ENCODE measurements around the gene RTN4RL2.

The RTN4RL2 gene

DNA sequence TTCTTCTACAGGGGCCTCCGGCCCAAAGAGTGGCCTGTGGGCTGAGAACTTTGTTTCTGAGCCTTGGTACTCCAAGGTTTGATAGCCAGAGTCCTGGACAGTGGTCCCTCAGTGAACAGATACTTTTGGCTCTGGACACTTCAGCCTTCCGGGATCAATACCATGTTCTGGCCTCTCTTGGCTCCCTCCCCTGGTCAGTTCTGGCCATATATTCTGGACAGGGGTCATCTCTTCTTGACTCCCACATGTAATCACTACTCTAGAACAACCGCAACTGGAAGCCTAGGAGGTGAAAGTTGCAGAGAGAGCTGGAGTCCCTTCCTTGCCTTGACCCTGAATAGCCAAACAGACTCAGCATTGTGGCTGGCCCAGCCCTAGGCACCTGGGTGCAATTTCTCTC lies 2.3 kb downstream of the RTN4RL2 start:
- no peak for DNase-seq (ENCODE audit: low read depth in 2 of 2)

DNA sequence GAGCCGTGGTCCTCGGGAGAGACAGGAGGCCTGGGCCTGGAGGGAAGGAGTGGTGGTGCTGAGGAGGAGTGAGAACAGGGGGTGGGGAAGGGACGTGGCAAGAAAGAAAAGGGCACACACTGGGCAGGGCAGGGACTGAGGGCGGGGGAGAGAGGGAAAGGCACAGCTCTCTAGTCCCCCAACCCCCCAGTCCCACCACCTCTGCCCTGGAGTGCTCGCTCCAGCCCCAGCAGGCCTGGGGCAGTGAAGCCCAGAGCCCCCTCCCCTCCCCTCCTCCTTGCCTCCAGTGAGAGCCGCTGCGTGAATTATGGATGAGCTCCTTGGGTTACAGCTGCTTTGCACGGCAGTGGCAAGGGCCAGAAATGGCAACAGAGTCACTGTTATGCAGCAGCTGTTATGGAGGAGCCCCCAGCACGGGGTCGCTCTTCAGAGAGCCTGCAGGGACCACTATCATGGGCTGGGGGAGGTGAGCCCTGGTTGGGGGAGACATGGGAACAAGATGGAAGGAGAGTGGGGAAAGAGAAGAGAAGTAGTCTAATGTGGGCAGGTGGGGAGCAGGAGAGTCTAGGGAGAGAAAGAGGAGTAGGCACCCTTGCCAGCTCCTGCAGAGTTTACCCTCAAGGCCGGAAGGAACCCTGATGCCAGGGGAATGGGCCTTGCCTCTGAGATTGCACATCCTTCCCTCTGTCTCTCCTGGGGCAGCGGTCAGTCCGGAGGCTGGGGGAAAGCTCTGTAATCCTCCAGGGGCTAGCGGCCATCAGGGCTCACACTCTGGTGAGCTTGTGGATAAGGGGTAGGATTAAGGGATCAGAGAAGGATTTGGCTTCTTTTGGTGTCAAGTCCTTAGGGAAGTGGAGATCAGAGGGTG lies 3.6 kb downstream of the RTN4RL2 start:
- DNase-seq (ENCODE audit: low read depth in 2 of 2), result no peak

DNA sequence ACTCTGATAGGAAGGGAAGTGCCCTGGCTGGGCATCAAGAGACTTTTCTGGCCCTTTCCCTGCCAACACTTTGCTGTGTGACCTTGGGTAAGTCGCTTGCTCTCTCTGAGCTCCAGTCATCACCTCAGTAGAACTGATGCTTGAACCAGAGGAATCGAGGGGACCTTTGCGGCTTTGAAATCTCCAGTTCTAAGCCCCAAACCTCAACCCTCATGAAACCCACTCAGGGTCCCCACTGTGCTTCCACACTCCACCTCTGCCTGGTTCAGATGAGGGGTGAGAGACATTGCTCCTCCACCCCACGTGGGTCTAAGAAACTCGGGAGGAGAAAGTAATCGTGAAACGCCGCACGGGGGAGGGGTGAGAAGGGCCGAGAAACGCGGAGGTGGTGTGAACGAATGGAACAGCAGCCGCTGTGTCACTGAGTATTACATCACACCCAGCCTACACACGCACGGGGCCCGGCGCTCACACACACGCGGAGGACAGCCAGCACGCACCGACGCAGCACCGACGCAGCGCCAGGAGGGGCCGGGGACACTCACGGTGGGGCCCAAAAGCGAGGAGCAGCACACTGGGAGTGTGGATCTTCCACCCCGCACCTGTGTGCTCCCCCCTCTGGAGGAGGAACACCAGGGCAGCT lies 4.3 kb downstream of the RTN4RL2 start:
- no peak for DNase-seq (ENCODE audit: low read depth in 2 of 2)

DNA sequence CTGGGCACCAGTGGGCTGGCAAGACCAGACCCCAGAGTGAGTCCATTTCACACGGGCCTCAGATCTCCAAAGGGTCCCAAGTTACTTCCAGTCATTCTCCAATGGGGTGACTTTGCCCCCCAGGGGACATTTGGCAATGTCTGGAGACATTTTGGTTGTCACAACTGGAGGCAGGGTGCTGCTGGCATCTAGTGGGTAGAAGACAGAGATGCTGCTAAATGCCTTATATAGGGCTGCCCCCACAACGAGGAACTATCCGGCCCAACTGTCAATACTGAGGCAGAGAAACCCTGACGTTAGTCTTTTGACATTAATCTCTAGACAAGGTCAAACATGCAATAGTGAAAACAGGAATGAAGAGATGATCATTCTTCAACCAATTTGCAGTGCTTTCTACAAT lies 6.4 kb downstream of the RTN4RL2 start:
- DNase-seq (ENCODE audit: low read depth in 2 of 2), result no peak

DNA sequence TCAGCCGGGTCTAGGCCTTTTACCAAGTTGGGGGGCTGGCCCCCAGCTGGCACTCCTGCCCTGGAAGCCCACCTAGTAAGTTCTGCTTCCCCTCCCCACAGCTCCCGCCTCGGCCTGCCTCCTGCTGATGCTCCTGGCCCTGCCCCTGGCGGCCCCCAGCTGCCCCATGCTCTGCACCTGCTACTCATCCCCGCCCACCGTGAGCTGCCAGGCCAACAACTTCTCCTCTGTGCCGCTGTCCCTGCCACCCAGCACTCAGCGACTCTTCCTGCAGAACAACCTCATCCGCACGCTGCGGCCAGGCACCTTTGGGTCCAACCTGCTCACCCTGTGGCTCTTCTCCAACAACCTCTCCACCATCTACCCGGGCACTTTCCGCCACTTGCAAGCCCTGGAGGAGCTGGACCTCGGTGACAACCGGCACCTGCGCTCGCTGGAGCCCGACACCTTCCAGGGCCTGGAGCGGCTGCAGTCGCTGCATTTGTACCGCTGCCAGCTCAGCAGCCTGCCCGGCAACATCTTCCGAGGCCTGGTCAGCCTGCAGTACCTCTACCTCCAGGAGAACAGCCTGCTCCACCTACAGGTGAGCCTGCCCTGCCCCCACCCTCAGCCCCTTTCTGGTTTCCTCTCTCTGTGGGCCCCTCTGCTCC lies 7.3 kb downstream of the RTN4RL2 start:
- DNase-seq (ENCODE audit: low read depth in 2 of 2), result no peak

DNA sequence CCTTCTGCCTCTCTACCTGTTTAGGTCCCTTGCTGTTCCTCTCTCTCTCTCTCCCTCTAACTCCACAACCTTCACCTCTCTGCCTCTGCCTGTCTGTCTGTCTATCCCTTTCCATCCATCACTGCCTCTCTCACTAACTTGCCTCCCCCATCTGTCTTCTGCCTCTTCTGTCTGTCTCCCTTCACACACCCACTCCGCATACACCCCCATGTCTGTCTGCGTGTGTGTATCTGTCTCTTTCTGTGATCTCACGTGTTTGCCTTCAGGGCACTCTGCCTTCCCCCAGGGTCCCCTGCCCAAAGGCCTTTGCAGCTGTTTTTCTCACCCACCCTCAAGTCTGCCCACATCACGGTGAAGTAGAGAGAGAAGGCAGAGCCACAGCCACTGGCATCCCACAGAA lies 7.9 kb downstream of the RTN4RL2 start:
- DNase-seq (ENCODE audit: low read depth in 2 of 2), result no peak

DNA sequence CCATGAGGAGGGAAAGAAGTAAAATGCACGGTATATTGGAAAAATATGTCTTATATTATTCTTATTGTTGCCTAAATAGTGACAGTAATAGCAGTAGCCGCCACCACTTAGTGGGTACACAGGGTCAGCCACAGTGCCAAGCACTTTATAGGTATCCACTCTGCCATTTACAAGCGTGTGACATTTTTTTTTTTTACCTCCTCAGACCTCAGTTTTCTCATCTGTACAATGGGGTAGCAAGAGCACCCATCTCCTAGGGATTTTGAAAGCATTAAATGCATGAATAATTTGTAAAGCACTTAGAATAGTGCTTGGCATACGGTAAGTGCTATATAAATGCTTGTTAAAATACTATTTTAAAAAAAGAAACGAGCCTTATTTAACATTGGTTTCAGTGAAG lies 8.9 kb downstream of the RTN4RL2 start:
- no peak for DNase-seq (ENCODE audit: low read depth in 2 of 2)

DNA sequence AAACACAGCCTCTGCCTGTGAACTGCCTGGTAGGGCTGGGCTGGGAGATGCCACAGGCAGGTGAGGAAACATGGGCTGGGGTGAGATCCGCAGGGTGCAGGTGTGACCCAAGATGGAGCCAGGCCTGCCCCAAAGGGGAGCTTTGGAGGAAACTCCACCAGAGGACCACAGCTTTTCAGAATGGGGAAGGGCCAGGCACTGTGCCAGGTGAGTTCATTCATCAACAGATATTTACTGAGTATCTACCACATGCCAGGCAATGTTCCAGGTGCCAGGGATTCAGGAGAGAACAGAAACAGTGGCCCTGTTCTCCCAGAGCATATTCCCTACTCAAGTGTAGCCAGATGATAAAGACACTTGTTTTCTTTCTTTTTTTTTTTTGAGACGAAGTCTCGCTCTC lies 11.2 kb downstream of the RTN4RL2 start:
- no peak for DNase-seq (ENCODE audit: low read depth in 2 of 2)

DNA sequence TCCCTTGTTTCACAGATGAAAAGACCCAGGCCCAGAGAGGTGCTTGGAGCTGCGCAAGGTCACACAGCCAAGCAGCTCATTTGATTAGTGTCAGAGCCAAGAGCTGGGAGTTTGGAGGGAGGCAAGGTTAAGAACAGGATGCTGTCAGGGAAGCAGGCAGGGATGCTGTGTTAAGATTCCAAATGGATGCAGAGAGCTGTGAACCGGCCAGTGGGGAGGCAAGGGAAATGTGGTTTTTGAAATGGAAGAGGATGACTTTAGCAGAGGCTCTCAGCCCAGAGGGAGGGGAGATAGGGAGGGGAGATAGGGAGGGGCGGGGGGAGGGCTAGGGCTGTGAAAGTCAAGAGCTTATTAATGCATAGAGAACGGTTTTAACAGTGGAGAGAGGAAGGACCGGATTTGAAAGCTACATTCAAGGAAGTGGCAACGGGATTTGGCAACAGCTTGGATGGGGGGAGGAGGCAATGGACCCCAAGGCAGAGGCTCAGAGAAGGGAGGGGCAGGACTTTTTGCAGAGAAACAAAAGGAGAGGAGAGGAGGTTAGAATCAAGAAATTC lies 13.0 kb downstream of the RTN4RL2 start:
- no peak for DNase-seq (ENCODE audit: low read depth in 2 of 2)

DNA sequence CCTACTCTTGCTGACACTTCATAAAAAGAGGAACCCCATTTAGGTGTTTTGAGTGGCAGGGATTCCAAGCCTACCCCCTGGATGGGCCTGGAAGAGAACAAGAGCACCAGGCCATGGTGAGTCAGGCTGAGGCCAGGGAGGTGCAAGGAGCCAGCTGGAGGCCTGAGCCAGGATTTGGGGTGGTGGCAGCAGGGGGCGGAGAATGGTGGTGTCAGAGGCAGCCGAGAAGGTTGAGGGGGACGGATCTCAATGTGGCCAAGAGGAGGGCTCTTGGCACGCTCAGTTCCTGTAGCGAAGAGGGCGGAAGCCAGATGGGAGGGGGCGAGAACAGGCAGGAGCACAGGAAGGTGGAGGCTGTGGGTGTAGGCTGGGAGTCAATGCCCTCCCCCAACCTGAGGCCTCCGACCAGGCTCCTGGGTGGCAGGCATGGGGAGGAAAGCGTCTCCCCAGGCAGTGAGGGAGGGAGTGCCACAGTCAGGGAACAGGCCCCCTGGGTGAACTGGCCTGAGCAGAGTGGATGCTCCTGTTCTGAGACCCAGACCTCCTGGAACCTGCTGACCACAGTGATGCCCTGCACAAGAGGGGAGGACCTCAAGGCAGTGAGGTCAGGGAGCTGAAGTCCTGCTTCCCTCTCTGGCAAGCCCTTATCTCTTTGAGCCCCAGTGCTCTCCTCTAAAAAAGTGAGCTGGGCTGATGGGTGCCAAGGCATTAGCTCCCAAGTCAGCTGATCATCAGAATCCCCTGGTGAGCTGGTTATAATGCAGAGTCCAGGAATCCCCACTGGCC lies 13.9 kb downstream of the RTN4RL2 start:
- DNase-seq (ENCODE audit: low read depth in 2 of 2), result no peak

DNA sequence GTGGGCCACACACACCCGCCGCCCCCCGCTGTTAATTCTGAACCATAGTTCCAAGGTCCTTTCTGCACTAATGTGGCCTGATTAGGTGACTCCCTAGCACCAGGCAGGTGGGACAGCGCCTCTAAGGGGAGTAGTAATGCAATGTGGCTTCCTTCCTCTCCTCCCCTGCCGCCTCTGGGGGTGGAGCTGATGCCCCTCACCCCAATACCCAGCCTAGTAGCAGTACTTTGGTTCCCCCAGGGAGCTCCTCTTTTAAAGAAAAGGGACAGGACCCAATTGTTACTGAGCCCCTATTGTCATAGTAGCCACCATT lies 14.4 kb downstream of the RTN4RL2 start:
- no peak for DNase-seq (ENCODE audit: low read depth in 2 of 2)

DNA sequence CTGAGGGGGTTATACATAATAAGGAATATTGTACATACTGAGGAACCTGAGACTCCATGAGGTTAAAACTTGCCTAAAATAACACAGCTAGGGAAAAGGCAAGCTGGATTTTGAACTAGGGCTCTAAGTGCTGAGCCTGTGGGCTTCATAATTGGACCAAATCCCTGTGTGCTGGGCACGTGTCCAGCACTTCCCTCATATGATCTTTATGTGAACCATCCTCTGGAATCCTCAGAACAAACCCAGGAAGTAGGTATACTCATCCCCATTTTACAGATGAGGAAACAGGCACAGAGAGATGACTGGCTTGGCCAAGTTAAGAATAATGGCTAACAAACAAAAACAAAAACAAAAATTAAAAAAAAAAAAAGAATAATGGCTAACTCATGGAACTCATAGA lies 14.9 kb downstream of the RTN4RL2 start:
- no peak for DNase-seq (ENCODE audit: low read depth in 2 of 2)

DNA sequence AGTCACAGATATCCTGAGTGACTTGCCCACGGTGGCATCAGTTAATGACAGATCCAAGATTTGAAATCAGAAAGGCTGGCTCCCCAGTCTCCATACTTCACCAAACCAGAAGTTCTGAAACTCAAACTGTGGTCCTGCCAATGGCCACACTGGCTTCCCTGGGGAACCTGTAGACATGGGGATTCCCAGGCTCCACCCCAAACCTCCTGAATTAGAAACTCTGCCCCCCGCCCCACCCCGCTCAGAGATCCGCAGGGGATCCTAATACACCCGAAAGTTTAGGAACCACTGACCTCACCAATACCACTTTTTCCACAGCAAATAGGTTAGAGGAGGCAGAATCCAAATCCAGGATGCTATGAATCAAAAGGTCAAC lies 15.3 kb downstream of the RTN4RL2 start:
- DNase-seq (ENCODE audit: low read depth in 2 of 2), result no peak

DNA sequence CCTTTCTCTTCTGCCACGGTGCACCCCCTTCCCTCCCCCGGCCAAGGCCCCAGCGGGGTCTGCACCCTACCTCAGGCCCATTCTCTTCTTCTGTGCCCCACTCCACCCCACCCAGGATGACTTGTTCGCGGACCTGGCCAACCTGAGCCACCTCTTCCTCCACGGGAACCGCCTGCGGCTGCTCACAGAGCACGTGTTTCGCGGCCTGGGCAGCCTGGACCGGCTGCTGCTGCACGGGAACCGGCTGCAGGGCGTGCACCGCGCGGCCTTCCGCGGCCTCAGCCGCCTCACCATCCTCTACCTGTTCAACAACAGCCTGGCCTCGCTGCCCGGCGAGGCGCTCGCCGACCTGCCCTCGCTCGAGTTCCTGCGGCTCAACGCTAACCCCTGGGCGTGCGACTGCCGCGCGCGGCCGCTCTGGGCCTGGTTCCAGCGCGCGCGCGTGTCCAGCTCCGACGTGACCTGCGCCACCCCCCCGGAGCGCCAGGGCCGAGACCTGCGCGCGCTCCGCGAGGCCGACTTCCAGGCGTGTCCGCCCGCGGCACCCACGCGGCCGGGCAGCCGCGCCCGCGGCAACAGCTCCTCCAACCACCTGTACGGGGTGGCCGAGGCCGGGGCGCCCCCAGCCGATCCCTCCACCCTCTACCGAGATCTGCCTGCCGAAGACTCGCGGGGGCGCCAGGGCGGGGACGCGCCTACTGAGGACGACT lies 15.9 kb downstream of the RTN4RL2 start:
- DNase-seq (ENCODE audit: low read depth in 2 of 2), result no peak

DNA sequence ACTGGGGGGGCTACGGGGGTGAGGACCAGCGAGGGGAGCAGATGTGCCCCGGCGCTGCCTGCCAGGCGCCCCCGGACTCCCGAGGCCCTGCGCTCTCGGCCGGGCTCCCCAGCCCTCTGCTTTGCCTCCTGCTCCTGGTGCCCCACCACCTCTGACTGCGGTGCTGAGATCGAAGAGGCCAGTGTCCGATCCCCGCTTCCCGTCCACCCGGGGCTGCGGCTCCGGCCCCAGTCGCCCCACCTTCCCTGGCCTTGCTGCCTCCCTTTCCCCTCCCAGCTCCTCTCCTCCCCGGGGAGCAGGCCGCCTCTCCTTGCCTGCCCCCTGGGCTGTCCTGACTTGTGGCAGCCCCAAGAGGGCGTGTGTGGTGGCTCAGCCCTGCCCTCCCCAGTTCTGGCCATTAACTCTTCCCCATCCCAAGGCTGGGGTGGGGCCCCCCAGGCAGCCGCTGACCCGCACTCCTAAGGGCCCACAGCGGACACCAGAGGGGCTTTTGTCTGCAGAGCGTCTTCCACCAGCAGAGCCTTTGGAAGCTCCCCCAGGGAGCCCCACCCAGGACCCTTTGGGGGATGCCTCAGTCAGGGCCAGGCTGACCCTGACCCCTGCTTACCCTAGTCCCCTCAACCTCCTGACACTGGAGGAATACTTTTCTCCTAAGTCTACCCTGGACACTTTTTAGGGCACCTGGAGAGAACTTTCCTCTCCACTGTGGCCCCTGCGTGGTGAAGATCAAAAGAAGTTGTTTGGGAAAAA lies 16.6 kb downstream of the RTN4RL2 start:
- no peak for DNase-seq (ENCODE audit: low read depth in 2 of 2)

DNA sequence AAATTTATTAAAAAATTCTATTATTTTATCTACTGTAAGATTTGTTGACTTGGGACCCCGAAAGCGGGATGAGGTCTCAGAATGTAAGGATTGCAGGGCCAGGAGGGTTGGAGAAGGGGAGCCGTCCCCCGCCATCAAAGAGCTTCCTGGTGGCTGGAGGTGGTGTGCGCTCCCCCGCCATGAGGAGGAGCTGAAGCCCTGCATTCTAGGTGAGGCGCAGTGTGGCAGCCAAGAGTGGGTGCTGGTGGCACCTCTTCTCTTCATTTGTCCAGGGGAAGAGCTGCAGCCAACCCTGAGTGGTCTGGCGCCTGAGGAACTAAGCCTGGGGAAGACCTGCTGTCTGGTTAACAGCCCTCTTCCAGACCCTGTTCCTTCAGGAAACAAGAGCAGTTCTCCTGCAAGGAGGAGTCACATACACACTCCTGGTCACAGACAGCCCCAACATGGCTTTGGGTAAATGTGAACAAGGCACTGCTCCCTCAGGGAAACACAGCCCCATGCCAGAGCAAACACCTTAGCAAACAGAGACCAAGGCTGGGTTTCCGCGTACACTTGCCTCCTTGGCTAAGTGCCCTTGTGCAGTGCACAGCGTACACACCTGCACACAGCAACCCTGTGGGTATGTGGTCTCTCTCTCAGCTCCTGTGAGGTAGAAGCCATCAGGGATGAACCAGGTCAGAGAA lies 17.3 kb downstream of the RTN4RL2 start:
- no peak for DNase-seq (ENCODE audit: low read depth in 2 of 2)

DNA sequence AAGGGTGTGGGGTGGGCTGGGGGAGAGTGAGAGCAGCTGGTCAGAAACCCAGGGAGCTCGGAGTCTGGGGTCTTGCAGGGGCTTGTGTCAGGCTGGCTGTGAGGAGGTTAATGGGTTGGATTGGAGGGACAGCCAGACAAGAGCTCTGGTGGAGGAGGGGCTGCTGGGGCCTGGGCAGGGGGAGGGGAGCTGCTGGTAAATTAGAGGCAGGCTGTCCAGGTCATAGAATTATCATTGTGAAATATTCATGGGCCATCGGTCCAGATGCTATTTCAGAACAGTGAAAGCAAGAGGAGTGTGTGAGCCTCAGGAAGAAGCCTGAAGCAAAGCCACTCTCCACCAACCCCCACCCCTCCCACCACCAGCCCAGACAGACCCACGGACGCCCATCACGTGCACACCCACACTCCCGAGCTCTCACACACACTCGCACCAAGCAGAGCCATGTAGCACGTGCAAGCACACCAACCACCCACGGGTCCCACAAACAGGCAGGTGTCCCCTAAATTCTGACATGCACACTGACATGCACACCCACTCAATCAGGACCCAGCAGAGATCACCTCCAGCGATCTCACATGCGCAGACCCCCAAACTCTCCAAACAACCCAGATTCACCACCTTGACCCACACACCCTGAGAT lies 18.8 kb downstream of the RTN4RL2 start:
- no peak for DNase-seq (ENCODE audit: low read depth in 2 of 2)

DNA sequence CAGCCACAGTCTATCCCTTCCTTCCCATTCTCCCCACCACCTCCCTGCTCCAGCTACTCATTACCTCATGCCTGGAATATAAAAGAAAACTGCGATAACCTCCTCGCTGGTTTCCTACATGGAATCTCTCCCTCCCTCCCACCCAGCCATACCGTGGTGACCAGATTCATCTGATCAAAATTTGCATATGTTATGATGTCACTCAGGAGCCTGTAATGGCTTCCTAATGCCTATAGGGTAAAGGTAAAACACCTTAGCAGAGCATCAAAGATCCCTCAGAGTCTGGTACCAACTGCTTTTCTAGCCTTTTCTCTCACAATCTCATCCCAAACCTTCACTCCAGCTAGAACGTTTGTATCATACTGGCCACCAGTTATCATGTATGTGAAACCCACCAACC lies 19.6 kb downstream of the RTN4RL2 start:
- DNase-seq (ENCODE audit: low read depth in 2 of 2), result no peak

DNA sequence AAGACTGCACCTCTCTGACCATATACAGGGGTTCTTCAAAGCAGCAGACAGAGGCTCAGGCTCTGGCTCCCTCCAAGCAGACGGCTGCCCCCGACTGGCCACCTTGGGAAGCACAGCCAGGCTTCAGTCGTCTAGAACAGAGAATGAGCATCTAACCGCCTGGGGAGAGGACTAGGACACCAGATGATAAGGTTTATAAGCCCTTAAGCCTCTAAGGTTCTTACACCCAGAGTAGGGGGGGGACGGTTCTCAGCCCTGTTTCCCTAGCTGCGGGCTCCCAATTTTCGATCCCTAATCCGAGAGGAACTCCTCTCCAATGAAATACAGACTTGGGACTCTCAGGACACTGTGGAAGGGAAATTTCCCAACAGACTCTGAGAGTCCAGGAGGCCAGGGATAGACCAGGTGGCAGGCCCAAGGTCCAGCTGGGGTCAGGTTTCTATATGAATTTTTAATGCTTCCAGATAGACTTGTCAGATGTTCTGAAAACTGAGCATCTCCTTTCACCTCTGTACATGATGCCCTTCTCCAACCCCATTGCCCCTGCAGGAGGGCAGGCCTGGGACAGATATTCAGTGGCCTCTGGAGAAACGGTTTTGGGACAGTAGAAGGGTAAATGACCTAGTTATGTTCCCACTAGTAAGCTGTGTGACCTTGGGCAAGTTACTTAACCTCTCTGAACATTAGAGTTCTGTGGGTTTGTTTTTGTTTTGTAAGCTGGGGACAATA lies 20.2 kb downstream of the RTN4RL2 start:
- peak in 1 of 2 donors; percentile 51 for DNase-seq (ENCODE audit: low read depth in 2 of 2)

Data from activated CD8-positive, alpha-beta memory T cell treated with anti-CD3 and anti-CD28 coated beads for 4 hours (primary cell).